Dermis lymphatic vessel endothelial cell (primary cell): ENCODE measurements around the gene APOBEC3B. TPM values are rescaled to one million over a fixed set of nuclear protein-coding genes. Genes with fewer than 3 reads are reported as not detected.

ENCODE experiments used
- total RNA-seq: library from RNA; depleted of rRNA; stranded (reverse); fragments of >200 nt; gene quantifications from 2 replicates; pipeline ENCODE4 v1.2.1, GENCODE V29; 2014

Gene APOBEC3B
- 0.22 and 0.26 TPM in 2 replicates for total RNA-seq

GRCh38 chr22:38981992-38982927 lies at the start of gene APOBEC3B:
Gene APOBEC3B, plus strand, starts transcription at chr22:38982347. Its CDS starts 107 bp downstream, at chr22:38982454.

GRCh38 chr22:38957046-38957770 lies 24.9 kb upstream of the APOBEC3B start, which contains the start of gene APOBEC3A:
Gene APOBEC3A, plus strand, starts transcription at chr22:38957609. Its CDS starts 83 bp downstream, at chr22:38957692.

GRCh38 chr22:39013942-39014722 lies 32.0 kb downstream of the APOBEC3B start, which contains the start of gene APOBEC3C:
Gene APOBEC3C, plus strand, starts transcription at chr22:39014257. Its CDS starts 106 bp downstream, at chr22:39014363.

GRCh38 chr22:39040538-39041296 lies 58.6 kb downstream of the APOBEC3B start, which contains the start of gene APOBEC3F:
Gene APOBEC3F, plus strand, starts transcription at chr22:39040864. Its CDS starts 97 bp downstream, at chr22:39040961.

Other genes starting within 250 kb of the APOBEC3B start
- 106 and 114 TPM in 2 replicates for gene SUN2, start 226.3 kb upstream of the APOBEC3B start, total RNA-seq
- 14.7 and 17.0 TPM in 2 replicates for gene DNAL4, start 188.2 kb upstream of the APOBEC3B start, total RNA-seq
- 0.09 and 0.11 TPM in 2 replicates for gene NPTXR, start 138.3 kb upstream of the APOBEC3B start, total RNA-seq
- 12.0 and 15.4 TPM in 2 replicates for gene CBX6, start 110.1 kb upstream of the APOBEC3B start, total RNA-seq
- not detected in 2 replicates for gene APOBEC3A, start 24.7 kb upstream of the APOBEC3B start, total RNA-seq
- 0.22 and 0.26 TPM in 2 replicates for gene APOBEC3C, start 31.9 kb downstream of the APOBEC3B start, total RNA-seq
- 0.17 and 0.33 TPM in 2 replicates for gene APOBEC3D, start 38.8 kb downstream of the APOBEC3B start, total RNA-seq
- gene APOBEC3F, start 58.5 kb downstream of the APOBEC3B start, total RNA-seq, result 3.6 and 4.5 TPM in 2 replicates
- gene APOBEC3G, start 94.9 kb downstream of the APOBEC3B start, total RNA-seq, result 4.3 and 6.7 TPM in 2 replicates
- not detected in 2 replicates for gene APOBEC3H, start 114.9 kb downstream of the APOBEC3B start, total RNA-seq
- gene CBX7, start 170.3 kb downstream of the APOBEC3B start, total RNA-seq, result 4.0 and 5.3 TPM in 2 replicates